Activated B cell treated with CpG ODN at 0.5 μM for 24 hours (primary cell): ENCODE results near the gene PRR35. TPM values are rescaled to one million over a fixed set of nuclear protein-coding genes. Genes with fewer than 3 reads are reported as not detected.

Experiments
- ATAC-seq: fragments of 200-7000 bp; cut with Tn5 transposase; one replicate; pipeline ENCODE4 v1.10.0; 2021; ENCODE audit warnings: low read depth, mild to moderate bottlenecking, moderate library complexity
- CTCF ChIA-PET: fragments of 350-600 bp; sonication (Branson Sonifier 250); formaldehyde crosslinking; loops from one replicate; lab custom pipeline; 2021; ENCODE audit warnings: antibody characterized with exemption; lab: Charles Lee
- POLR2A ChIA-PET: fragments of 350-600 bp; sonication (Branson Sonifier 250); formaldehyde crosslinking; loops from one replicate; lab custom pipeline; 2021; ENCODE audit warnings: antibody characterized with exemption; lab: Charles Lee
- DNase-seq: peaks from one replicate; pipeline ENCODE4 v3.0.0; 2022
- H3K27ac Mint-ChIP-seq: one replicate; pipeline ENCODE4 v1.8.0; 2020; ENCODE audit warnings: mixed read lengths
- H3K27me3 Mint-ChIP-seq: one replicate; pipeline ENCODE4 v1.8.0; 2021; ENCODE audit warnings: mixed read lengths
- H3K36me3 Mint-ChIP-seq: one replicate; pipeline ENCODE4 v1.8.0; 2021; ENCODE audit warnings: low read depth, mixed read lengths
- H3K4me1 Mint-ChIP-seq: one replicate; pipeline ENCODE4 v1.8.0; 2021; ENCODE audit warnings: mixed read lengths
- H3K4me3 Mint-ChIP-seq: one replicate; pipeline ENCODE4 v1.8.0; 2020; ENCODE audit warnings: mild to moderate bottlenecking, mixed read lengths
- H3K9me3 Mint-ChIP-seq: one replicate; pipeline ENCODE4 v1.8.0; 2020; ENCODE audit warnings: mixed read lengths
- CTCF ChIP-seq: fragments of 200-600 bp; IDR thresholded peaks from one replicate; pipeline ENCODE4 v1.8.0; 2022; ENCODE audit warnings: antibody characterized with exemption, mild to moderate bottlenecking
- intact Hi-C: fragments of 100-400 bp; cut with micrococcal nuclease; formaldehyde crosslinking; loops from one replicate; pipeline ENCODE4 v1.15.1; 2024
- total RNA-seq: library from RNA; stranded (reverse); gene quantifications from 2 replicates; pipeline ENCODE4 v1.2.3, GENCODE V29; 2022

PRR35 gene
- total RNA-seq: not detected in 2 replicates

DNA sequence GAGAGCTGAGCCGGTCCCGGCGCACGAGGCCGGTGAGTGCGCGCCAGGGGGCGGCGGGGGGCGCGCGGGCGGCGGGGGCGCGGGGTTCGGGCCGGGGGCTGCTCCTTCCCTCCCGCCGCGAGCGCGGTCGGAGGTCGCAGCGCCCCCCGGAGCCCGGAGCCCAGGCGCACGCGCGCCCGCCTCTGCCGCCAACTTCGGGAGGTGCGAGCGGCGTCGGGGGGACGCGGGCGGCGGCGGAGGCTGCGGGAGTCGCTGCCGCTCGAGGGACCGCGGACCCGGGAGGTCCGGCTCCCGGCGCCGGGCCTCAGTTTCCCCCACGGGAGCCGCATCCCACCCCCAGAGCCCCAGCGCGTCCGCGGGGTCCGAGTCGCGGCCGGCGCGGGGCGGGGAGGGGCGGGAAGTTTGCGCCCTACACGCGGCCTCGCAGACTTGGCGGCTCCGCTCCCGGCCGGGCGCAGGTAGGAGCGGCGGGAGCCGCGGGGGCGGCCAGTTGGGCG lies at the start of gene PRR35:
TSS of gene PRR35 (plus strand) at position 191 of the 497 bp plus-strand sequence. CDS start 2,901 bp downstream, outside the sequence.
- Mint-ChIP-seq H3K27ac (no peak within 1 kb of the TSS), H3K27me3 (peaks cover 10% of the 10 kb centered on the region), H3K4me1 (peaks cover 2% of the 10 kb centered on the region), H3K9me3 (no peaks in the 10 kb centered on the region), H3K36me3 (no peaks in the 10 kb centered on the region), H3K4me3 (no peak within 1 kb of the TSS)
- no peak for TF ChIP-seq CTCF
- intact Hi-C loops: no loop called here
- CTCF ChIA-PET: no interaction called here
- POLR2A ChIA-PET: no interaction called here
- DNase-seq: no peak
- no peak for ATAC-seq

DNA sequence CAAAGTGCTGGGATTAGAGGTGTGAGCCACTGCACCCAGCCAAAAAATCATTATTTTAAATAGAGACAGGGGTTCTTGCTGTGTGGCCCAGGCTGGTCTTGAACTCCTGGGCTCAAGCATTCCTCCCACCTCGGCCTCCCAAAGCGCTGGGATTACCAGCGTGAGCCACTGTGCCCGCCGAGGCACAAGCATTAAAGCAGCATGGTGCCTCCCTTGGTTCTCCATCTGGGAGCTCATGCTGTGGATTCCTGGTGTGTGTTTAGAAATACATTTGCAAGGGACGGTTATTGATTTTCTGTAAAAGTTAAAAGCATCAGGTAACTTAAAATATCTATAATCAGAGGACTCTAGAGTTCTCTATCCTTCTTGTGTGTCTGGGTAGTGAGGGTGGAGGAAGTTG lies 47.4 kb upstream of the PRR35 start:
- DNase-seq (no peak), ATAC-seq (no peak)
- no peak for TF ChIP-seq CTCF
- H3K9me3 Mint-ChIP-seq: no peaks in the 10 kb centered on the region
- H3K27me3 Mint-ChIP-seq: no peaks in the 10 kb centered on the region
- intact Hi-C loops: no loop called here
- no peaks in the 10 kb centered on the region for H3K4me1 Mint-ChIP-seq
- CTCF ChIA-PET: no interaction called here
- H3K27ac Mint-ChIP-seq: no peak overlapping the region
- POLR2A ChIA-PET: no interaction called here
- no peak overlapping the region for H3K4me3 Mint-ChIP-seq
- peaks cover 10% of the 10 kb centered on the region for H3K36me3 Mint-ChIP-seq

- ATAC-seq (no peak), DNase-seq (no peak)
- POLR2A ChIA-PET: no interaction called here
- H3K27me3 Mint-ChIP-seq: no peaks in the 10 kb centered on the region
- no peak for TF ChIP-seq CTCF
- no peaks in the 10 kb centered on the region for H3K9me3 Mint-ChIP-seq
- no peak overlapping the region for H3K4me3 Mint-ChIP-seq
- H3K27ac Mint-ChIP-seq: no peak overlapping the region
- H3K36me3 Mint-ChIP-seq: peaks cover 11% of the 10 kb centered on the region
- CTCF ChIA-PET: no interaction called here
- intact Hi-C loops: no loop called here
- no peaks in the 10 kb centered on the region for H3K4me1 Mint-ChIP-seq
Observed at GRCh38 chr16:513950-514349, 46.2 kb upstream of the PRR35 start.

DNA sequence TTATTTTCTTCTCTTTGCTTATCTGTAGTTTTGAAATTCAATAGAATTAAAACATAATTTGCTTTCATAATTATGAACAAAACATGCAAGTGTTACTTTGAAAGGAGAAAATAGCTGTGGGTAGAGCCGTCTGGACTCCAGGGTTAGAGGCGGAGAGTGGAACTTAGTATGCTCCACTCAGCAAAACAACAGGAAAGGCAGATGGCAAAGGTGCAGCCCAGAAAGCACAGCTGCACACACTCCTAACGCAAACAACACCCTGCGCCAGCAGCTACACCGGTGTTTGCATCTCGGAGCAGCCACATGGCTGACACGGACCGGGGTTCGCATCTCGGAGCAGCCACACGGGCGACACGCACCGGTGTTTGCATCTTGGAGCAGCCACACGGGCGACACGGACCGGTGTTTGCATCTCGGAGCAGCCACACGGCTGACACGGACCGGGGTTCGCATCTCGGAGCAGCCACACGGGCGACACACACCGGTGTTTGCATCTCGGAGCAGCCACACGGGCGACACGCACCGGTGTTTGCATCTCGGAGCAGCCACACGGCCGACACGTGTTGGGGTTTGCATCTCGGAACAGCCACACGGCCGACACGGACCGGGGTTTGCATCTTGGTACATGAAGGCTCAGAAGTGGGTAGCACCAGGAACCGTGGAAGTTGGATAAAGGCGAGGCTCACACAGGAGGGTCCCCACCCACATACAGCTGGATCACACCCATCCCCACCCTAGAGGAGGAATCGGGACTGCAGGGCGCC lies 44.8 kb upstream of the PRR35 start:
- ATAC-seq (no peak), DNase-seq (no peak)
- Mint-ChIP-seq H3K27me3 (no peaks in the 10 kb centered on the region), H3K4me1 (no peaks in the 10 kb centered on the region), H3K9me3 (no peaks in the 10 kb centered on the region), H3K4me3 (no peak overlapping the region), H3K27ac (no peak overlapping the region), H3K36me3 (peaks cover 16% of the 10 kb centered on the region)
- intact Hi-C loops: no loop called here
- ChIA-PET POLR2A (no interaction called here), CTCF (interaction anchor here (1.4 kb wide), 1 partner anchor 18 kb away, joined by 3 read pairs; no protein-coding TSS in a partner anchor)
- TF ChIP-seq CTCF: no peak

- Mint-ChIP-seq H3K4me1 (no peaks in the 10 kb centered on the region), H3K4me3 (no peak overlapping the region), H3K27me3 (no peaks in the 10 kb centered on the region), H3K9me3 (no peaks in the 10 kb centered on the region), H3K27ac (no peak overlapping the region), H3K36me3 (peaks cover 21% of the 10 kb centered on the region)
- no peak for TF ChIP-seq CTCF
- ATAC-seq: no peak
- intact Hi-C loops: no loop called here
- DNase-seq: no peak
- ChIA-PET POLR2A (no interaction called here), CTCF (no interaction called here)
Observed at GRCh38 chr16:515939-516226, 44.3 kb upstream of the PRR35 start.
